ENCODE results near the gene EIF5B.

The EIF5B gene

GRCh38 chr2:99420031-99420430, 82.8 kb downstream of the EIF5B start:
- no peak for DNase-seq

- no peak for DNase-seq
Measured at GRCh38 chr2:99420751-99421299, 83.6 kb downstream of the EIF5B start.

- no peak for DNase-seq
Measured at GRCh38 chr2:99421469-99421868, 84.3 kb downstream of the EIF5B start.

GRCh38 chr2:99422599-99422998, 85.4 kb downstream of the EIF5B start:
- no peak for DNase-seq

GRCh38 chr2:99424371-99424770, 87.2 kb downstream of the EIF5B start:
- DNase-seq, result no peak

- no peak for DNase-seq
Measured at GRCh38 chr2:99425022-99425421, 87.8 kb downstream of the EIF5B start.

- DNase-seq, result no peak
Measured at GRCh38 chr2:99430614-99431291, 93.6 kb downstream of the EIF5B start.

- no peak for DNase-seq
Measured at GRCh38 chr2:99431587-99432275, 94.5 kb downstream of the EIF5B start.

GRCh38 chr2:99433340-99433739, 96.2 kb downstream of the EIF5B start:
- no peak for DNase-seq

- no peak for DNase-seq
Measured at GRCh38 chr2:99436874-99437273, 99.7 kb downstream of the EIF5B start.

GRCh38 chr2:99439971-99440505, 102.8 kb downstream of the EIF5B start:
- DNase-seq, result no peak

- DNase-seq, result no peak
Measured at GRCh38 chr2:99442837-99443236, 105.6 kb downstream of the EIF5B start.

- no peak for DNase-seq
Measured at GRCh38 chr2:99444222-99444621, 107.0 kb downstream of the EIF5B start.

GRCh38 chr2:99445065-99445464, 107.9 kb downstream of the EIF5B start:
- DNase-seq, result no peak

- DNase-seq, result no peak
Measured at GRCh38 chr2:99448556-99448955, 111.4 kb downstream of the EIF5B start.

GRCh38 chr2:99450199-99450598, 113.0 kb downstream of the EIF5B start:
- no peak for DNase-seq
